GM19372 (cell line): Measurements from ENCODE around the gene ANP32E.
"Not testable (repeated sequence)": the region's sequence is repeated elsewhere in the genome, so short reads cannot be mapped to it uniquely, and the experiment has no call there.

ENCODE experiments used
- ATAC-seq: cut with Tn5 transposase; IDR thresholded peaks from one replicate; pipeline ENCODE4 v1.9.1; 2021; ENCODE audit warnings: mild to moderate bottlenecking, low read depth, moderate library complexity; ENCODE audit not compliant: unreplicated experiment

Gene ANP32E

GRCh38 chr1:150257624-150258585, 22.0 kb upstream of the ANP32E start, which contains the start of gene CA14:
CA14 (plus strand) TSS chr1:150257774; CDS start chr1:150258129, 355 bp downstream.
- ATAC-seq: no peak

GRCh38 chr1:150256554-150257341, 20.8 kb upstream of the ANP32E start:
- no peak for ATAC-seq

- no peak for ATAC-seq
These were observed 20.3 kb upstream of the ANP32E start for GRCh38 chr1:150256198-150256553.

- ATAC-seq: no peak
These were observed 14.0 kb upstream of the ANP32E start for GRCh38 chr1:150249936-150250335.

- ATAC-seq: no peak
These were observed 7.1 kb upstream of the ANP32E start for GRCh38 chr1:150243003-150243402.

GRCh38 chr1:150237746-150238145, 1.8 kb upstream of the ANP32E start:
- ATAC-seq: no peak

GRCh38 chr1:150237176-150237575, 1.3 kb upstream of the ANP32E start:
- ATAC-seq: not testable (repeated sequence)

GRCh38 chr1:150236614-150237100, 745 bp upstream of the ANP32E start:
- ATAC-seq: no peak

DNA sequence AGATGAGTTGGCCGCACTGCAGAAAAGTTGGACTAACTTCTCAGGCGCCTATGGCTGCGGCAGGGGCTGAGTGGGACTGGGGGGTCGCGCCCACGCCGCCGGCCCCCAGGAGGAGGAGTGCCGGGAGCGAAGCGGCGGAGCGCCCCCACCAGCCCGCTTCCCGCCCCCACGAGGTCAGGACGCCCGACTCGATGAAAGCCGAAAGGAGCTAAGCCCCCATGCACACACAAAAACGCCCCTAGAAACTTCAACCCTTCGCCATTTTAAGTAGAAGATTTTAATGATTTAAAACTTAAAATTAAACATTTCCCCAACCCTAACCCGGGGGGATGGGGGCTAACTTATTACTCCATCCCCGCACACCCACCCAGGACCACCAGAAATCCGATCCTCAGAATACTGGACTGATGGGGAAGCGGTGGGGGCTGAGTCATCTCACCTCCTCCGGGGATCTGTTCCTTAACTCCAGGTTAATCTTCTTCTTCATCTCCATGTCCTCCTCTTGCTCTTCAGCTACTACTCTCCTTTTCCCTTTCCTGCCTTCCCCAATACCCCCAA, 539 bp downstream of the ANP32E start:
- ATAC-seq: no peak

GRCh38 chr1:150234566-150235293, 1.2 kb downstream of the ANP32E start:
- no peak for ATAC-seq

GRCh38 chr1:150234309-150234565, 1.7 kb downstream of the ANP32E start:
- ATAC-seq: no peak

GRCh38 chr1:150233359-150234308, 2.3 kb downstream of the ANP32E start:
- no peak for ATAC-seq

GRCh38 chr1:150232921-150233320, 3.0 kb downstream of the ANP32E start:
- not testable (repeated sequence) for ATAC-seq

GRCh38 chr1:150228246-150228645, 7.7 kb downstream of the ANP32E start:
- ATAC-seq: not testable (repeated sequence)

GRCh38 chr1:150227228-150227627, 8.7 kb downstream of the ANP32E start:
- ATAC-seq: no peak

- no peak for ATAC-seq
These were observed 9.4 kb downstream of the ANP32E start for GRCh38 chr1:150226486-150226885.

DNA sequence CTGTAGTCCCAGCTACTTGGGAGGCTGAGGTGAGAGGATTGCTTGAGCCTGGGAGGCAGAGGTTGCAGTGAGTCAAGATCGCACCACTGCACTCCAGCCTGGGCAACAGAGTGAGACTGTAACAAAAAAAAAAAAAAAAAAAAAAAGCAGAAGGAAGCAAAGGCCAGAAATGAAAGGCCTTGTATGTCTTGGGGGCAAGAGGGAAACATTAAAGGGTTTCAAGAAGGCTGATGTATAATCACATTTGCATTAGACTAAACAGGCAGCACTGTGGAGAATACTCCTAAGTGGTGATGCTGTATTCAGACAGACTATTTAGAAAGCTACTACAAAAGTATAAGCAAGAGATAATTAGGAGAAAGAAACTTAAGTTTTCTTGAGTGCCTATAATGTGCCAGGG, 10.4 kb downstream of the ANP32E start:
- ATAC-seq: no peak

DNA sequence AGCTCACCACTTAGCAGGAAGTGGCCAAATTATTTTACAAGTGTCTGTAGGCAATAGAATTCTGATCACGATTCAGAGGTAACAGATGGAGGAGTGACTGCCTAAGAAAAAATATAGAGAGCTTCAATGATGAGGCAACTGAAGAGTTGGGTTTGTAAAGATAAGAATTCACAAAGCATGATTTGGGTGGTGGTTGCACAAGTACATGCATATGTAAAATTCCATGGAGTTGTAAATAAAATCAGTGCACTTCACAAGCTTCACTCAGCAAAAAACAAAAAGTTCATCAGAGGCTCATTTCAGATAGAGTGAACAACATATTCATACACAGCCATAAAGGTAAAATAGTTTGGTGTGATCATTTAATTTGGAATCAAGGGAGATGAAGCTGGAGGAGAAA, 10.9 kb downstream of the ANP32E start:
- no peak for ATAC-seq

- no peak for ATAC-seq
These were observed 14.4 kb downstream of the ANP32E start for GRCh38 chr1:150221552-150221951.
